ENCODE measurements around the gene HSD3B2. TPM values are rescaled to one million over a fixed set of nuclear protein-coding genes. Genes with fewer than 3 reads are reported as not detected.

The HSD3B2 gene
- total and polyA plus RNA-seq, 4 donors: 0.02 to 1.6 TPM; not detected in 2

DNA sequence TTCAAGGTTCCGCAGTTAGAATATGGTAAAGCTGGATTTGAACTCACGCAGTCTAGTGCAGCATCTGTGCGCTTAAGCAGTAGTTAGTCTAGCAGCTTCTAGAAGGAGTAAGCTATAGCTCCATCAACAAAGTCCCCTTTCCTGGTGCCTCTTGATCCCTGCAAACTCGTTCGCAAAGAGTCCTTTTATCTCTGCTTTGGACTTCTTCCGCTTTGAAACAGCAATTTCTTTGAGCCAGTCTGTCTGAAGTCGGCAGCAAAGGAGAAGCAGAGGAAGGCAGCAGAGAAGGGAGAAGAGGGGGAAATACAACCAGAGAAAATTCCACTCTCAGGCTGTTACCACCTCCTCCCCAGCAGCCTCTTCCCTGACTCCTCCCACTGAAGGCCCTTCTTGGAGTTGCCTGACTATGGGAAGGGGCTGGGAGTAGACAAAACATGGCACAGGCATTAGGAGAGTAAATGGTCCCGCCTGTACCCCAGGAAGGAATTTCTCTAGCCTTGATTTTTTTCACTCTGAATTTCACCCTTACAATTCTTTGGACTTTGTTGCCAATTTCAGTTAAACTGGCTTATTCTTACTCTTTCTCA lies 25.9 kb downstream of the HSD3B2 start:
- no peak overlapping the region for H3K9ac ChIP-seq (ENCODE audit: insufficient read depth in 1 of 2, low read length in 2 of 2)
- H3K27ac ChIP-seq (ENCODE audit: low read depth in 1 of 2, low read length in 1 of 2): no peak overlapping the region
- DNase-seq (peak in 2 of 3 donors; percentile 14 to 30), ATAC-seq (ENCODE audit: insufficient read depth, low FRiP score) (no peak)
- H3K27me3 ChIP-seq (ENCODE audit: control insufficient read depth in 3 of 3, insufficient read depth in 3 of 3, low read length in 2 of 3): no peaks in the 10 kb centered on the region
- peaks cover 0 to 3% (median 0%) of the 10 kb centered on the region in 5 donors for H3K4me1 ChIP-seq (ENCODE audit: control insufficient read depth in 5 of 5, insufficient read depth in 5 of 5, low read length in 5 of 5)
- peaks cover 0 to 2% (median 0%) of the 10 kb centered on the region in 4 donors for H3K9me3 ChIP-seq (ENCODE audit: control insufficient read depth in 4 of 4, insufficient read depth in 3 of 4, low read length in 3 of 4)
- no peaks in the 10 kb centered on the region for H3K36me3 ChIP-seq (ENCODE audit: control insufficient read depth in 4 of 4, insufficient read depth in 4 of 4, low read length in 4 of 4)
- TF ChIP-seq, protein P1, sequence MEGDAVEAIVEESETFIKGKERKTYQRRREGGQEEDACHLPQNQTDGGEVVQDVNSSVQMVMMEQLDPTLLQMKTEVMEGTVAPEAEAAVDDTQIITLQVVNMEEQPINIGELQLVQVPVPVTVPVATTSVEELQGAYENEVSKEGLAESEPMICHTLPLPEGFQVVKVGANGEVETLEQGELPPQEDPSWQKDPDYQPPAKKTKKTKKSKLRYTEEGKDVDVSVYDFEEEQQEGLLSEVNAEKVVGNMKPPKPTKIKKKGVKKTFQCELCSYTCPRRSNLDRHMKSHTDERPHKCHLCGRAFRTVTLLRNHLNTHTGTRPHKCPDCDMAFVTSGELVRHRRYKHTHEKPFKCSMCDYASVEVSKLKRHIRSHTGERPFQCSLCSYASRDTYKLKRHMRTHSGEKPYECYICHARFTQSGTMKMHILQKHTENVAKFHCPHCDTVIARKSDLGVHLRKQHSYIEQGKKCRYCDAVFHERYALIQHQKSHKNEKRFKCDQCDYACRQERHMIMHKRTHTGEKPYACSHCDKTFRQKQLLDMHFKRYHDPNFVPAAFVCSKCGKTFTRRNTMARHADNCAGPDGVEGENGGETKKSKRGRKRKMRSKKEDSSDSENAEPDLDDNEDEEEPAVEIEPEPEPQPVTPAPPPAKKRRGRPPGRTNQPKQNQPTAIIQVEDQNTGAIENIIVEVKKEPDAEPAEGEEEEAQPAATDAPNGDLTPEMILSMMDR (IDR thresholded peaks at IDR 0.05; ENCODE audit: control extremely low read depth, extremely low read depth): no peak
- 61 to 62% methylated on average over 8 of the region's 8 CpGs for WGBS, 2 donors
- no peak overlapping the region for H3K4me3 ChIP-seq

DNA sequence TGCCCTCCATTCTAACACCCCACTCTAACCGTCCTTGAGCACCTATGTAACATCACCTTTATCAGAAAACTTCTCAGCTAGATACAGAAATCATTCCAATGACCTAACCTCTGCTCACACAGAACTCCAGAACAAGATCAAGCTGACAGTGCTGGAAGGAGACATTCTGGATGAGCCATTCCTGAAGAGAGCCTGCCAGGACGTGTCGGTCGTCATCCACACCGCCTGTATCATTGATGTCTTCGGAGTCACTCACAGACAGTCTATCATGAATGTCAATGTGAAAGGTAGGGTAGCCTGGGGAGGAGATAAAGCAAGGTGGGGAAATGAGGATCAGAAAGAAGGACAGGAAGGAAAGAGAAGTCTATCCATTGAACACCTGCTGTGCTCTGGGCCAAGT lies 27.8 kb downstream of the HSD3B2 start:
- no peak overlapping the region for H3K27ac ChIP-seq (ENCODE audit: low read depth in 1 of 2, low read length in 1 of 2)
- H3K4me1 ChIP-seq (ENCODE audit: control insufficient read depth in 5 of 5, insufficient read depth in 5 of 5, low read length in 5 of 5): peaks cover 0 to 3% (median 0%) of the 10 kb centered on the region in 5 donors
- no peaks in the 10 kb centered on the region for H3K9me3 ChIP-seq (ENCODE audit: control insufficient read depth in 4 of 4, insufficient read depth in 3 of 4, low read length in 3 of 4)
- TF ChIP-seq, protein P1 (IDR thresholded peaks at IDR 0.05; ENCODE audit: control extremely low read depth, extremely low read depth): no peak
- H3K27me3 ChIP-seq (ENCODE audit: control insufficient read depth in 3 of 3, insufficient read depth in 3 of 3, low read length in 2 of 3): no peaks in the 10 kb centered on the region
- no peak overlapping the region for H3K9ac ChIP-seq (ENCODE audit: insufficient read depth in 1 of 2, low read length in 2 of 2)
- ATAC-seq (ENCODE audit: insufficient read depth, low FRiP score) (no peak), DNase-seq (no peak)
- no peak overlapping the region for H3K4me3 ChIP-seq
- H3K36me3 ChIP-seq (ENCODE audit: control insufficient read depth in 4 of 4, insufficient read depth in 4 of 4, low read length in 4 of 4): no peaks in the 10 kb centered on the region
- WGBS, 2 donors: 86 to 94% methylated on average over 6 of the region's 6 CpGs

DNA sequence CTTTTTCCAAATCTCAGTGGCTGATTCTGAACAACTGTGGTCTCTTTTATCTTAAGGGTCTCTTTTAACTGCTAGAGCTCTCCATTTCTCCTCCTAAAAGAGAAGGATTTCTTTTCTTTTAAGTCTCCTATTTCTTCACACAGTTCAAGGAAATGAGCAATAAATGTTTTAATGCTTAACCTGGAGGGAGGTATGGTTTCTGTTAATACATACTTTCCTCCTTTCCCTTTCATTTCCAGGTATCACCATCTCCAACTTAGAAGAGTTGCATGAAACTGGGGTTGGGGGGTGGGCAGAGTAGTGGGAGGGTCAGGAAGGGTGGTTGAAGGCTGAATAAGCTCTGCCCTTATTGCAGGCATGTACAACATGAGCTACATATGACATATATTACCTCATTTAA lies 31.4 kb downstream of the HSD3B2 start:
- TF ChIP-seq, protein P1 (IDR thresholded peaks at IDR 0.05; ENCODE audit: control extremely low read depth, extremely low read depth): no peak
- no peaks in the 10 kb centered on the region for H3K27me3 ChIP-seq (ENCODE audit: control insufficient read depth in 3 of 3, insufficient read depth in 3 of 3, low read length in 2 of 3)
- ATAC-seq (ENCODE audit: insufficient read depth, low FRiP score): no peak
- DNase-seq: no peak
- H3K9ac ChIP-seq (ENCODE audit: insufficient read depth in 1 of 2, low read length in 2 of 2): no peak overlapping the region
- H3K27ac ChIP-seq (ENCODE audit: low read depth in 1 of 2, low read length in 1 of 2): no peak overlapping the region
- H3K36me3 ChIP-seq (ENCODE audit: control insufficient read depth in 4 of 4, insufficient read depth in 4 of 4, low read length in 4 of 4): no peaks in the 10 kb centered on the region
- no peaks in the 10 kb centered on the region for H3K9me3 ChIP-seq (ENCODE audit: control insufficient read depth in 4 of 4, insufficient read depth in 3 of 4, low read length in 3 of 4)
- H3K4me1 ChIP-seq (ENCODE audit: control insufficient read depth in 5 of 5, insufficient read depth in 5 of 5, low read length in 5 of 5): no peaks in the 10 kb centered on the region
- H3K4me3 ChIP-seq: no peak overlapping the region
